D721Med (cell line): ENCODE results near the gene TIAM1.

ENCODE experiments used
- DNase-seq: peaks from one replicate; pipeline ENCODE4 v3.0.0; 2011; ENCODE audit warnings: low spot score; ENCODE audit not compliant: insufficient read length
- FAIRE-seq: peaks from 2 replicates; lab custom pipeline; 2011; peaks lifted over from hg19 to GRCh38; lab: Jason Lieb, UNC
- CTCF ChIP-seq: IDR thresholded peaks from 2 replicates; pipeline ENCODE4 v1.5.1; 2012; ENCODE audit warnings: mild to moderate bottlenecking, control low read depth; ENCODE audit not compliant: insufficient read depth; ENCODE audit errors: missing control alignments

The TIAM1 gene

GRCh38 chr21:31366825-31367224 lies 22.8 kb upstream of the TIAM1 start:
- no peak for DNase-seq
- no peak for TF ChIP-seq CTCF
- FAIRE-seq, result no peak

GRCh38 chr21:31364253-31364945 lies 20.3 kb upstream of the TIAM1 start:
- DNase-seq, result no peak
- no peak for TF ChIP-seq CTCF
- no peak for FAIRE-seq

DNA sequence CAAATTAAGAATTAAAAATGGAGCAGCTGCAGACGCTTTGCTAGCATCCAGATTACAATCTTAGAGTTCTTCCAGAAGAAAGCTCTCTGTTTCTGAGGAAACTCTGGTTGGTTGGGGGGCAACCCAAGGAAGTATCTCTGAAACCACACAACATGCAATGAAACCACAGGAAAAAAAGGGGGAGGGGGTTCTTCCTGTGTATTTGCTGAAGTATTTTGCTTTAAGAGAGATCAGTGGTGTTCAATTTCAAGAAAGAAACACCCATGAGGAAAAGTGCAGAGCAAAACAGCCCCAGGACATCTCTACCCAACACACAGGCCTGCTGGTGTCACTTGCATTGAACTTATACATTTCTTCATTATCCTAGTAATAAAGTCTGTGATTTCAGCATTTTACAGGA lies 19.7 kb upstream of the TIAM1 start:
- no peak for TF ChIP-seq CTCF
- no peak for DNase-seq
- no peak for FAIRE-seq

- TF ChIP-seq CTCF, result no peak
- FAIRE-seq (no peak), DNase-seq (no peak)
Measured at GRCh38 chr21:31360717-31361116, 16.7 kb upstream of the TIAM1 start.

GRCh38 chr21:31358158-31358557 lies 14.1 kb upstream of the TIAM1 start:
- FAIRE-seq (no peak), DNase-seq (no peak)
- no peak for TF ChIP-seq CTCF

DNA sequence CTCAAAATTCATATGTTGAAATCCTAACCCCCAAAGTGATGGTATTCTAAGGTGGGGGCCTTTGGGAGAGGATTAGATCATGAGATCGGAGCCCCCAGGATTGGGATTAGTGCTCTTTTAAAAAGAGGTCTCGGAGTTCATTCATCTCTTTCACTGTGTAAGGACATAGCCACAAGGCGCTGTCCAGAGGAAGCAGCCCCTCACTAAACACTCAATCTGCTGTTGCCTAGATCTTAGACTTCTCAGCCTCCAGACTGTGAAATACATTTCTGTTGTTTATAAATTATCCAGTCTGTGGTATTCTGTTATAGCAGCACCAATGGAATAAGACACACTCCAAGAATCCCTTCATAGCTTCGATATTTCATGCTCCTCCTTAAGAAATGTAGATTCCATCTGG lies 12.4 kb upstream of the TIAM1 start:
- no peak for TF ChIP-seq CTCF
- FAIRE-seq (no peak), DNase-seq (no peak)

DNA sequence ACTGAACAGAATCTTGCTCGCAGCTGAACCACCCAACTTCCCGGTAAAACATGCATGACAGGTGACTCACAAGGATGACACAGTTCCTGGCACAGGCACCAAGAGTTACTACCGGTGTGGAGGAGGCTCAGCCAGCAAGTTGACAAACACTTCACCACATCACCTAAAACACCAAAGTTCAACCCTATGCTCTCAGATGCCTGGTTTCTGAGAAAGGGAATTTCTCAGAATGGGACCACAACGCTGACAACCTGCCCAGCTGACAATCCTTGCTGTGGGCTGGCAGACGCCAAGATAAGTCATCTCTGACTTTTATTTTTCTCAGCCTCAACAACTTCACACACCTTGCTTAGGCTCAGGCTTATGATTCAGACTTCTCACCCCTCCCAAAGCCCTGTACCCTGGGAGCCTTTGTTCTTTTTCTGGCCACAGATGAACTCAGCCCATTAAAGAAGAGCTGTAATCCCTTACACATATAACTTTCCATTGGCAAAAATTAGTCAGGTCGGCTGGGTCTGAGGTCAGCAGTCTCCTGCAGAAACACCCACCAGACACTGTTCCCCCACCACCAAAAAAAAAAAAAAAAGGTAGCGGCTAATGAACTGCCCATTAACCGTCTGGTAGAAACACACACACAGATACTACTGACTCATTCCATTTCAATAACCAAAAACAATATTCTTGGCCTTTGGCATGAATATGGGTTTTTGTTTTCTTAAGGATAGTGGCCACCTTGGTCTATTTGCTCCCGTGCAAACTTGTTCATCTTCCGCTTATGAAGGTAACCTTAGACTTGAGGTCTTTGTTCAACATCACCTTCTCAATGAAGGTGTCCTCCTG lies 10.8 kb upstream of the TIAM1 start:
- no peak for TF ChIP-seq CTCF
- FAIRE-seq (no peak), DNase-seq (no peak)
